ENCODE measurements around the gene SETBP1. TPM values are rescaled to one million over a fixed set of nuclear protein-coding genes. Genes with fewer than 3 reads are reported as not detected.

SETBP1 gene
- total RNA-seq, 2 donors from 2014 or later: 77.9 to 79.6 TPM

DNA sequence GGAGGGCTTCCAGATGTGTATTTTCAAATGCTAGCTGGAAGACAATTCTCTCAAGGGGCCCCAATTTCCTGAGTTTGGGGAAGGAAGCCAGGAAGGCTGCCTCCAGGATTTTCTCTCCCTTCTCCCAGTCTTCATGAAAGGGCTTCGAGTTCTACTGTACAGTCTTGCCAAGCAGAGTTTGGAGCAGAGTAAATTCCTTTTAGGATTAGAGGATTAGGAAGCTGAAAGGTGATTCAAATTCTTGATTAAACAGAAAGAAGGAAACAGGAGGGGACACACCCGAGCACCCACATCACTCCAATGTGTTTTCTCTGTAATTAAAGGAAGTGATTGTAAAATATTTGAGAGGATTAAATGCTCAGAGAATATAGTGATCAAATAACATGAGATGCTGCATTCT is 217.8 kb downstream of the SETBP1 start:
- Mint-ChIP-seq H3K27ac (no peak overlapping the region), H3K36me3 (no peaks in the 10 kb centered on the region), H3K4me1 (ENCODE audit: low read depth in 2 of 2) (peaks cover 46 to 48% of the 10 kb centered on the region in 2 donors), H3K27me3 (no peaks in the 10 kb centered on the region), H3K4me3 (no peak overlapping the region), H3K9me3 (no peaks in the 10 kb centered on the region)
- DNase-seq (ENCODE audit: low spot score) (no peak), ATAC-seq (no peak)

DNA sequence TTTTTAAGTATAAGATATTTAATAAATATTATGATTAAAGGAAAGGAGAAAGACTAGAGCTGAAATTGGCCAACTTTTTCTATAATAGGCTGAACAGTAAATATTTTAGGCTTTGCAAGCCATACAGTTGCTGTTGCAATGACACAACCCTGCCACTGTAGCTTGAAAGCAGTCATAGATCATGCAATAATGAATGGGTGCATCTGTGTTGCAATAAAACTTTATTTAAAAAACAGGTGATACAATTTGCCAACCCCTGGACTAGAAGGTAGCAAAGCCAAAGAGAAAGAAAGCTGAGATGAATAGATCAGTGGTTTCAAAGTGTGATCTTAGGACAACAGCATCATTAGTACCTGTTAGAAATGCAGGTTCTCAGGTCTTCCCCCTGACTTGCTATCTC is 219.1 kb downstream of the SETBP1 start:
- Mint-ChIP-seq H3K4me1 (ENCODE audit: low read depth in 2 of 2) (peaks cover 43% of the 10 kb centered on the region in 2 donors), H3K9me3 (no peaks in the 10 kb centered on the region), H3K27ac (no peak overlapping the region), H3K27me3 (no peaks in the 10 kb centered on the region), H3K36me3 (peaks cover 5% of the 10 kb centered on the region), H3K4me3 (no peak overlapping the region)
- no peak for ATAC-seq
- no peak for DNase-seq (ENCODE audit: low spot score)

DNA sequence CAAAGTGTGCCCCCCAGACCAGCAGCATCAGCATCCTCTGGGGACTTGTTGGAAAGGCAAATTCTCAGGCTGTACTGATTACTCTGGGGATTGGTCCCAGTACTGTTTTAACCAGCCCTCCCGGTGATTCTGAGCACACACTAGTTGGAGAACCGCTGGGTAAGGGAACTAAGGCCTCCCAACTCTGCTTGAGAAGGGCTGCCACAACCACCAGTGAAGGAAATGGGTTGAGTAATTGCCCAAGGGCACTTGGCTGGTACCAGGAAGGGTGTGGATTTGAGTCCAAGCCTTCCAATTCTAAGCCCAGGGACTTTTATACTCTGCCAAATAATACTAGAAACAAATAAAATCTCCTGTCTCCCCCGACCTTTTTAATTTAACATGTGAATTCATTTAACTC is 219.9 kb downstream of the SETBP1 start:
- peaks cover 7% of the 10 kb centered on the region for H3K36me3 Mint-ChIP-seq
- ATAC-seq: no peak
- peaks cover 40 to 42% of the 10 kb centered on the region in 2 donors for H3K4me1 Mint-ChIP-seq (ENCODE audit: low read depth in 2 of 2)
- no peak overlapping the region for H3K27ac Mint-ChIP-seq
- no peak overlapping the region for H3K4me3 Mint-ChIP-seq
- no peaks in the 10 kb centered on the region for H3K9me3 Mint-ChIP-seq
- no peaks in the 10 kb centered on the region for H3K27me3 Mint-ChIP-seq
- DNase-seq (ENCODE audit: low spot score): no peak

DNA sequence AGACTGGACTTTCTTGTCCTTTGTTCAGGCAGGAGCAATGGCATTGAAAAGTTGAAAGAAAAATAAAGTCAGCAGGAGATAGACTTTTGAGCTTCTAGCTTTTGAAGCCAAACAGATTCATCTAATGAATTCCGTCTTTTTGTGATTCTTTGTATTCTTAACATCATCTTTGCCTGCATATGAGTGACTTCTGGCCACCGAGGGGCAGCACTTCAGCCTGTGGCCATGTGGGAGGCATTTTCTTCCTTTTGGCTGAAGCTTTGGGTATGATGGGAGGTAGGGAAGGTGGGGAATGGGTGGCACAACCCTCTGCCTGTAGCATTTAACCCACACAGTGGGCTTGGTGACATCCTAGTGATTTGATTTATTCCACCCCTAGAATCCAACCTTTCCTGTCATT is 220.6 kb downstream of the SETBP1 start:
- H3K9me3 Mint-ChIP-seq: no peaks in the 10 kb centered on the region
- no peak overlapping the region for H3K27ac Mint-ChIP-seq
- no peaks in the 10 kb centered on the region for H3K27me3 Mint-ChIP-seq
- peaks cover 7% of the 10 kb centered on the region for H3K36me3 Mint-ChIP-seq
- DNase-seq (ENCODE audit: low spot score): no peak
- no peak overlapping the region for H3K4me3 Mint-ChIP-seq
- no peak for ATAC-seq
- H3K4me1 Mint-ChIP-seq (ENCODE audit: low read depth in 2 of 2): peaks cover 42 to 47% of the 10 kb centered on the region in 2 donors

DNA sequence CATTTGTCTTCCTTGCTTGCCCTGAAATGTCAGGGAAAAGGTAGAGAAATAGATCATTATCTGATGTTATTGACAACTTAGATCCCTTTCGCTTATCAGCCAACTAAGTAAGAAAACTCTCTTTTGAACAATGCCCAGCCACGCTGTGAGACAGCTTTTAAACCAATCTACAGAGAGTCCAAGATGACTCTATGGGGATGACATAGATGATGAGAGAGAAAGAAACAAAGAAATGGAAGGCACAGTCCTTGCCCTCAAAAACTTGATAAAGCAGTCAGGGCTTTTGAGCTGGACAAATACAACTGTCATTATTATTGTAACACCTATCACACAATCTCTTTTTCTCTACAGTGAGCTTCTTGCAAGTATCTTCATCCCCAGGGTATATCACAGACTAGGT is 222.6 kb downstream of the SETBP1 start:
- Mint-ChIP-seq H3K27me3 (no peaks in the 10 kb centered on the region), H3K36me3 (peaks cover 7% of the 10 kb centered on the region), H3K9me3 (no peaks in the 10 kb centered on the region), H3K27ac (peak overlapping the region in 1 of 2 donors; percentile 64), H3K4me1 (ENCODE audit: low read depth in 2 of 2) (peaks cover 31 to 39% of the 10 kb centered on the region in 2 donors), H3K4me3 (no peak overlapping the region)
- ATAC-seq: no peak
- DNase-seq (ENCODE audit: low spot score): no peak

DNA sequence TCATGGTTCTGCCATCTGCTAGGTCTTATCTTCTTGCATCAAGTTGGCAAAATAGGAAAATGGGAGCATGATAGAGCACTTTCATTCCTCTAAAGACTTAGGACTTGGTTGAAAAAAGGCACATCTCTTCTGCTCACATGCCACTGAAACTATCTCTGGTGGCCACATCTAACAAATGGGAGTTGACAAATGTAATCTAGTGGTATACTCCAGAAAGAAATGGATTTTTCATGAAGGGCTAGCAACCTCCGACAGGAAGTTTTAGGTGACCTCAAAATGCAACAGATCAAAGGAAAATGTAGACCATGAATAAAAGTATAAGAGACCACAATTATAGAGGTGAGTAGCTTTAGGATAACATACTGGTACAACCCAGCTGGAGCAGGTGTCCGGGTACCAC is 224.1 kb downstream of the SETBP1 start:
- Mint-ChIP-seq H3K9me3 (no peaks in the 10 kb centered on the region), H3K36me3 (peaks cover 7% of the 10 kb centered on the region), H3K4me3 (no peak overlapping the region), H3K27ac (peak overlapping the region in 1 of 2 donors; percentile 32), H3K27me3 (no peaks in the 10 kb centered on the region), H3K4me1 (ENCODE audit: low read depth in 2 of 2) (peaks cover 42 to 45% of the 10 kb centered on the region in 2 donors)
- DNase-seq (ENCODE audit: low spot score): no peak
- no peak for ATAC-seq

DNA sequence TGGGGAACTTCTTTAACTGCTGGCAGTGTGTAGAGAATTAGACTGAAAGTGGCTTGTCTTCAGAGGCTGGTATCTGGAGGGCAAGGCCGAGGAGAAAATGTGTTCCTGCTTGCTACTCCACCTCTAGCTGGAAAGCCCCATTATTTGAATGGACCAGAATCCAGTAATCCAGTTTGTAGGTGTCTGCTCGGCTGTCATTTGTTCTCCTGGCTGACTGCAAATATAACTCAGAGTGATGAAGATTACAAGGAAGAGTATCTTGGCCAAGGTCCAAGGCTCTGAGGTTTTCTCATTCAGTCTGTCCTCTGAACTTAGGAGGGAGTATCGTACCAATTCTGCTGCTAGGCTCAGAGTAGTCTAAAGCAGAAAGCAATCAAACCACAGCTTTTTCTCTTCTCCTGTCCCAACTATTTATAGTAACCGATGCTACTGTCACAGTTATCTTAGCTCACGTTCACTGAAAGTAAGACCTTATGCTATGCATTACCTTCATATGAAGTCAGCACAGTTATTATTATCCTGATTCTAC is 228.6 kb downstream of the SETBP1 start:
- H3K27ac Mint-ChIP-seq: peak overlapping the region in 1 of 2 donors; percentile 32
- H3K4me3 Mint-ChIP-seq: peak overlapping the region; percentile 30
- peaks cover 7% of the 10 kb centered on the region for H3K36me3 Mint-ChIP-seq
- no peak for DNase-seq (ENCODE audit: low spot score)
- peaks cover 57 to 64% of the 10 kb centered on the region in 2 donors for H3K4me1 Mint-ChIP-seq (ENCODE audit: low read depth in 2 of 2)
- H3K9me3 Mint-ChIP-seq: no peaks in the 10 kb centered on the region
- peak in 1 of 2 donors; percentile 54 for ATAC-seq
- no peaks in the 10 kb centered on the region for H3K27me3 Mint-ChIP-seq

DNA sequence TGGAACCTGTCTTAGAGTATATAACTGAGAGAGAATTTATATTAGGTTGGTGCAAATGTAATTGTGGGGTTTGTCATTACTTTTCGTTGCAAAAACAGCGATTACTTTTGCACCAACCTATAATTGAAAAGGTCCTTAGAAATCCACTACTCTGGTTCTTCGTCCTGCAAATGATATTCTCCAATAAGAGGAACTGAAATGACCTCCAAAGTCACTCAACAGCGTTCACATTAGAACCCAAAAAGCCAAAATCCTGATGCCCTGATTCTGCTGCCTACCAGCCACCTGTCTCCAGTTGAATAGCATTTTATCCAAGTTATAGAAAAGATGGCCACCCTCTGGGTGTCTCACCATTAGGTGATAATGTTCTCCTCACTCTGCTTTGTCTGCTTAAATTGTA is 230.6 kb downstream of the SETBP1 start:
- Mint-ChIP-seq H3K4me1 (ENCODE audit: low read depth in 2 of 2) (peaks cover 45 to 56% of the 10 kb centered on the region in 2 donors), H3K36me3 (no peaks in the 10 kb centered on the region), H3K27me3 (no peaks in the 10 kb centered on the region)

DNA sequence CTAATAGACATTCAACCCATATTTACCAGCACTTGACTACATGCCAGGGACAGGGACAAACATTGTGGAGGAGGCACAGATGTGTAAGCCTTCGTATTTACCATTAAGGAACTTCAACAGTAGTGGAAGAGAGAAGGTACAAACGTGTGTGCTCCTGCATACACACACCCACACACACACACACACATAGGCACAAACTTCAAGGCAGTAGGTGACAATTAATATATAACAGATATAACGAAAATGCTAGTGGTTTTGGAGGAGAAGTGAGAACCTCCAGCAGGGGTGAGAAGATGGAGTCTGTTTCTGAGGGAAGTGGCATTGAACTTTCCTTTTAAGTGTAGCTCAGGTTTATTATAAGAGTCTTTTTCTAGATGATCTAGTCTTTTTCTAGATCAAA is 231.1 kb downstream of the SETBP1 start:
- H3K4me3 Mint-ChIP-seq: peak overlapping the region; percentile 61
- no peak for DNase-seq (ENCODE audit: low spot score)
- ATAC-seq: peak in 1 of 2 donors; percentile 48
- peaks cover 45 to 54% of the 10 kb centered on the region in 2 donors for H3K4me1 Mint-ChIP-seq (ENCODE audit: low read depth in 2 of 2)
- peak overlapping the region; percentile 29 to 47 for H3K27ac Mint-ChIP-seq
- no peaks in the 10 kb centered on the region for H3K27me3 Mint-ChIP-seq
- no peaks in the 10 kb centered on the region for H3K9me3 Mint-ChIP-seq
- no peaks in the 10 kb centered on the region for H3K36me3 Mint-ChIP-seq

More for the DNA sequence above, 230.6 kb downstream of the SETBP1 start:
- peak overlapping the region; percentile 61 for H3K4me3 Mint-ChIP-seq
- H3K27ac Mint-ChIP-seq: peak overlapping the region; percentile 29 to 56
- no peak for DNase-seq (ENCODE audit: low spot score)
- H3K9me3 Mint-ChIP-seq: no peaks in the 10 kb centered on the region
- no peak for ATAC-seq

DNA sequence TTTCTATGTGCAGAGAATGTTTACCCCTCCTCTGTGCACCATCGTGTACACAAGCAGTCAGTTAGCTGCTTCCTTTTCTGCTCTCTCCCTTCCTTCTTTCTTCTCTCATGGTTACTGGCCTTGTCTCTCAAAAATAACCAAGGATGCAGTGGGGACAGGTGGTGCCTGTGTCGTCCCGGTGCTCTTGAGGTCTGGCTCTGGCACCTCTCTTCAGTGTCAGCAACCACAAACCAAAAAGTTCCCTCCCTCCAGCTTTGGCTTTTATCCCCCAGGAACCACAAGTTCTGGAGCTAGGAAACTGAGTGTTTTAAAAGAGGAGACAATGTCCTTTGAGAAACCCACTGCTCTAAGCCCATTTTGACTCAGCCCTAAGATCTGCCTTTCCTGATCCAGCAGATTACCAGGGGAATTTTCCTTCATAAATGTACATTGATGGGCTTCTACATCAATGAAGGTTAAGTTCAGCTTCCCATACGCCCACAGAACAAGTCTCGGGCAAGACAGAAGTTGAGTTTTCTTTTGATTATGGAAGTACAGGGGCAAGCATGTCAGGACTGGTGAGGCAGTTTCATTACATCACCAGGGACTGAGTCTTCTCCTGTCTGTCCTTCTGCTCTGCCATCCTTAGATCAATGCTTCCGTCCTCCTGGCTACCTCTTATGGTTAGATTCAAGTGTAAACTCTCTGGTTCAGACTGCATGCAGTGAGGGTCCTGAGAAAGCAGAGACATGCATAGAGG is 232.2 kb downstream of the SETBP1 start:
- Mint-ChIP-seq H3K27me3 (no peaks in the 10 kb centered on the region), H3K27ac (peak overlapping the region in 1 of 2 donors; percentile 57), H3K9me3 (no peaks in the 10 kb centered on the region), H3K36me3 (no peaks in the 10 kb centered on the region), H3K4me3 (peak overlapping the region; percentile 63), H3K4me1 (ENCODE audit: low read depth in 2 of 2) (peaks cover 45 to 54% of the 10 kb centered on the region in 2 donors)
- DNase-seq (ENCODE audit: low spot score): no peak
- no peak for ATAC-seq

DNA sequence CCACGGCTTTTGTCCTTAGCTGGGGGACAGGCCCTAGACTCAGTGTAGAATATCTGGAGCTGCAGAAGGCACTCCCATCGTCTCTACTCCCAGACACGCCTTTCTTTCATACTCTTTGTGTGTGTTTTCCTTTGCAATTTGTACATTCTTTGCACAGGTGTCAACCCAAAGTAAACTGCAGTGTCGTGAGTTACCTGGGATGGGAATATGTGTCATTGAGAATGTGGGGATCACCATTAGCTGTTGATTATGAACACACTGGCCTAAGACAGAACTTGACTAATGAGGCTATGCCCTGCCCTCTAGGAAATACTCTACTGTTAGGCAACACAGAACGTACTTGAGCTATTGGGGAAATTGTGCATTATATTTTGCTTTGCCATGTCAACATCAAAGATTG is 233.3 kb downstream of the SETBP1 start:
- ATAC-seq: no peak
- Mint-ChIP-seq H3K4me3 (no peak overlapping the region), H3K27ac (no peak overlapping the region), H3K27me3 (no peaks in the 10 kb centered on the region), H3K9me3 (no peaks in the 10 kb centered on the region), H3K4me1 (ENCODE audit: low read depth in 2 of 2) (peaks cover 48 to 51% of the 10 kb centered on the region in 2 donors), H3K36me3 (no peaks in the 10 kb centered on the region)
- DNase-seq (ENCODE audit: low spot score): no peak

DNA sequence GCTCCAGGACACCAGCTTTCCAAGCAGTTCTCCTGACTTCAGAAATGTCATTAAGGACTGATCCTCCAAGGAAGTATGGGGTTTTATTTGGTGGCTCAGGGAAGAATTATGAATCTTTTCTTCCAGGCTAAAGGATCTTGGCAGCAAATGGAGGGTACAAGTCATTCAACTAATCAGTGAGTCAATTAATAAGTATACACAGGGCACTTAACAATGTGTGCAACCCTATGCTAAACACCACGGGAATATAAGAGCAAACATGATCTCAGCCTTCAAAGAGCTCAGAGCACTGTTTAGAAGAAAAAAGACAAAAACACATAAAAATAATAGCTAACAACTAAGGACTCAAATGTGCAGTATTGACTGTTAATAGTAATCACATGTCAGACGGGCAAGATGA is 234.5 kb downstream of the SETBP1 start:
- Mint-ChIP-seq H3K36me3 (no peaks in the 10 kb centered on the region), H3K27me3 (no peaks in the 10 kb centered on the region), H3K9me3 (no peaks in the 10 kb centered on the region), H3K4me3 (no peak overlapping the region), H3K27ac (no peak overlapping the region), H3K4me1 (ENCODE audit: low read depth in 2 of 2) (peaks cover 39 to 43% of the 10 kb centered on the region in 2 donors)
- ATAC-seq (no peak), DNase-seq (ENCODE audit: low spot score) (no peak)

DNA sequence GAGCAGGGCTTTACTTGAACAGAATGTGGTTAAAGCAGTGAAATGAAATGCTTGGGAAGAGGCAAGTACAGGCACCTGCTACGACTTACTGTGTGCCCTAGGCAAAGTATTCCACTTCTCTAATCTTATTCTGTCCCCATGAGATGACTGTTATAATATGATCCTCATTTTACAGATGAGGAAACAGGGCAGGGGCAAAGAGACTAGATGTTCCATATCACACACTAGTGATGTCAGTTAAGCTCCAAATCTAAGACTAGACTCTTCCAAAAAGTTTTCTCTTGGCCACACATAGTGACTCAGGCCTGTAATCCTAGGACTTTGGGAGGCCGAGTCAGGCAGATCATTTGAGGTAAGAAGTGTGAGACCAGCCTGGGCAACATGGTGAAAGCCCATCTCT is 235.0 kb downstream of the SETBP1 start:
- Mint-ChIP-seq H3K4me1 (ENCODE audit: low read depth in 2 of 2) (peaks cover 34 to 43% of the 10 kb centered on the region in 2 donors), H3K27ac (no peak overlapping the region), H3K27me3 (no peaks in the 10 kb centered on the region), H3K4me3 (no peak overlapping the region), H3K9me3 (no peaks in the 10 kb centered on the region), H3K36me3 (no peaks in the 10 kb centered on the region)
- ATAC-seq: no peak
- DNase-seq (ENCODE audit: low spot score): no peak

DNA sequence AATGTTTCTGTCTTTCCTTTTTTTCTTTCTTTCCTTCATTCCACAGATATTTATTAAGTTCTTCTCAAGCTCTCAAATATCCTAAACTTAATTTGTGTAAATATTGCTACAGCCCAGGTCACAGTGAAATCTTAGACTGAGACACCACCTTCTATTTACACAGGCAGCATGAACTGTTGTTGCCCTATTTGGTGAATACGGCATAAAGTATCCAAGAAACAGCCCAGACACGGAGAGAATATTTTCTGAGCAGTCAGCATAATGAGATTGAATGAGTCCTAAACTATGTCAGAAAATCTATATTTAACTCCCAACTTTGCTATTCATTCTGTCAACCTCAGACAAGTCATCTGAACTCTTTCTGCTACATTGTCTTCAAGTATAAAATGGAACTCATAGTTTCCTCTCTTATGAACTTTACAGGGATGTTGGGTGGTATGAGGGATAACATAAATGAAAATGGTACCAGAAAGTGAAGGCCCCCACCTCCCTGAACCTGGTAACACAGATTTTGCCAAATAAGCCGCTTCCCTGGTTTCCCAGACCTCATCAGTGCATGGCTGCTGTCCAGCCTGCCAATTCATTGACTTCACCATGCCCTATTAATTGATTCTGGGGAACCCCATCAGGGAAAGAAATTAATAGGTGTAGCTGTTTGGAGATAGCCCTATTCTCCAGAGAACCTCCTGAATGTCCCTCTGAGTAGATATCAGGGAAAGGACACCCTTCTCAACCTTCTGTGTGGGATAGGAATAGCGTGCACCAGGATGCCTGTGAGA is 235.9 kb downstream of the SETBP1 start:
- H3K4me1 Mint-ChIP-seq (ENCODE audit: low read depth in 2 of 2): peaks cover 25 to 37% of the 10 kb centered on the region in 2 donors
- no peak overlapping the region for H3K27ac Mint-ChIP-seq
- DNase-seq (ENCODE audit: low spot score) (no peak), ATAC-seq (no peak)
- H3K27me3 Mint-ChIP-seq: no peaks in the 10 kb centered on the region
- H3K9me3 Mint-ChIP-seq: no peaks in the 10 kb centered on the region
- H3K36me3 Mint-ChIP-seq: no peaks in the 10 kb centered on the region
- H3K4me3 Mint-ChIP-seq: no peak overlapping the region

All from natural killer cell treated with Interleukin-12 subunit alpha and Interleukin-12 subunit beta and Interleukin-15 and Interleukin-18, amount 100 ng/mL, for 72 hours (primary cell).